SK-N-MC (cell line): ENCODE data around the gene CDH12.

ENCODE experiments used
- EZH2 ChIP-seq: fragments of 200-600 bp; sonication (generic); IDR thresholded peaks from one replicate; pipeline ENCODE4 v1.6.1; 2017; ENCODE audit warnings: antibody characterized with exemption
- FOXP2 ChIP-seq: optimal IDR thresholded peaks from 2 replicates; pipeline ENCODE3; 2011; ENCODE audit warnings: mild to moderate bottlenecking, moderate library complexity; ENCODE audit not compliant: insufficient read depth; ENCODE audit errors: extremely low read length, control extremely low read depth
- POLR2AphosphoS5 ChIP-seq: IDR thresholded peaks from 2 replicates; pipeline ENCODE4 v1.6.1; 2012; ENCODE audit warnings: mild to moderate bottlenecking, low read depth, low read length, borderline replicate concordance

- TF ChIP-seq EZH2 (no peak), POLR2AphosphoS5 (no peak), FOXP2 (no peak)
Measured at GRCh38 chr5:21723500-21723899, 1129.6 kb downstream of the CDH12 start.
